IMR-90 (cell line): Measurements from ENCODE around the gene KANSL3. TPM values are rescaled to one million over a fixed set of nuclear protein-coding genes. Genes with fewer than 3 reads are reported as not detected.

Source experiments
- ATAC-seq: fragments of 200-7000 bp; cut with Tn5 transposase; 2 replicates; pipeline ENCODE4 v1.9.1; 2020; ENCODE audit warnings: low read depth, mild to moderate bottlenecking, moderate library complexity
- BruUV-seq: library from RNA; stranded (reverse); fragments of 400-500 nt; replicated peaks from 2 replicates; lab custom pipeline; 2021; lab: Mats Ljungman, UMichigan
- CTCF ChIA-PET: fragments of 300-600 bp; formaldehyde crosslinking; extraction: SDS; loops from one replicate; lab custom pipeline; 2021; ENCODE audit warnings: antibody characterized with exemption; lab: Yijun Ruan, JAX
- POLR2A ChIA-PET: fragments of 300-600 bp; sonication (Branson Sonifier 250); formaldehyde crosslinking; loops from one replicate; lab custom pipeline; 2022; ENCODE audit warnings: antibody characterized with exemption; ENCODE audit not compliant: unreplicated experiment; lab: Charles Lee
- DNase-seq: peaks from one replicate; pipeline ENCODE4 v3.0.0; 2013
- H2AFZ ChIP-seq: replicated peaks from 2 replicates; pipeline ENCODE3; 2013; ENCODE audit warnings: low read length, mild to moderate bottlenecking; ENCODE audit not compliant: poor library complexity
- H2AK5ac ChIP-seq: 2 replicates; pipeline ENCODE4 v1.6.1; 2013; ENCODE audit warnings: low read depth, low read length, inconsistent platforms
- H2AK9ac ChIP-seq: replicated peaks from 2 replicates; pipeline ENCODE3; 2013; ENCODE audit warnings: mild to moderate bottlenecking, low read depth, low read length, moderate library complexity; ENCODE audit not compliant: poor library complexity
- H2BK120ac ChIP-seq: 2 replicates; pipeline ENCODE4 v1.6.1; 2013; ENCODE audit warnings: low read depth, low read length, inconsistent platforms
- H2BK15ac ChIP-seq: 3 replicates; pipeline ENCODE4 v1.6.1; 2013; ENCODE audit warnings: low read depth, low read length, inconsistent platforms
- H2BK20ac ChIP-seq: 2 replicates; pipeline ENCODE4 v1.6.1; 2013; ENCODE audit warnings: low read depth, mild to moderate bottlenecking, inconsistent platforms, low read length, moderate library complexity
- H2BK5ac ChIP-seq: 2 replicates; pipeline ENCODE4 v1.6.1; 2013; ENCODE audit warnings: mild to moderate bottlenecking, low read depth, low read length, inconsistent platforms; ENCODE audit not compliant: poor library complexity, severe bottlenecking
- H3K14ac ChIP-seq: replicated peaks from 2 replicates; pipeline ENCODE4 v1.6.1; 2013; ENCODE audit warnings: low read depth, low read length, inconsistent platforms
- H3K18ac ChIP-seq: 2 replicates; pipeline ENCODE4 v1.6.1; 2013; ENCODE audit warnings: low read depth, low read length, control low read depth
- H3K23ac ChIP-seq: 2 replicates; pipeline ENCODE4 v1.6.1; 2013; ENCODE audit warnings: low read depth, low read length, inconsistent platforms
- H3K27ac ChIP-seq: 2 replicates; pipeline ENCODE4 v1.5.1; 2013; ENCODE audit warnings: mild to moderate bottlenecking, control low read depth, low read length; ENCODE audit not compliant: insufficient read depth
- H3K27me3 ChIP-seq: 2 replicates; pipeline ENCODE4 v1.6.1; 2013; ENCODE audit warnings: low read length; ENCODE audit not compliant: control insufficient read depth, insufficient read depth
- H3K36me3 ChIP-seq: 2 replicates; pipeline ENCODE4 v1.6.1; 2013; ENCODE audit warnings: low read length, mixed read lengths; ENCODE audit not compliant: control insufficient read depth, insufficient read depth
- H3K4ac ChIP-seq: 2 replicates; pipeline ENCODE4 v1.6.1; 2013; ENCODE audit warnings: low read depth, low read length, inconsistent platforms
- H3K4me1 ChIP-seq: 2 replicates; pipeline ENCODE4 v1.6.1; 2013; ENCODE audit warnings: low read length, mixed read lengths; ENCODE audit not compliant: control insufficient read depth, insufficient read depth
- H3K4me2 ChIP-seq: 2 replicates; pipeline ENCODE4 v1.6.1; 2013; ENCODE audit warnings: low read depth, mild to moderate bottlenecking, control low read depth, low read length, moderate library complexity
- H3K4me3 ChIP-seq: 2 replicates; pipeline ENCODE4 v1.5.1; 2013; ENCODE audit warnings: low read depth, mild to moderate bottlenecking, control low read depth, low read length, moderate library complexity; ENCODE audit not compliant: insufficient read depth
- H3K56ac ChIP-seq: 2 replicates; pipeline ENCODE4 v1.6.1; 2013; ENCODE audit warnings: low read length, inconsistent platforms; ENCODE audit not compliant: insufficient read depth; ENCODE audit errors: extremely low read depth
- H3K79me1 ChIP-seq, 2 experiments: 2 replicates each; pipeline ENCODE4 v1.6.1; 2013; ENCODE audit warnings: low read length in 2 of 2, inconsistent platforms in 1 of 2, low read depth in 1 of 2
- H3K9ac ChIP-seq: 2 replicates; pipeline ENCODE4 v1.6.1; 2013; ENCODE audit warnings: low read depth, low read length, control low read depth
- H3K9me1 ChIP-seq: 2 replicates; pipeline ENCODE4 v1.6.1; 2013; ENCODE audit warnings: low read length, inconsistent platforms; ENCODE audit not compliant: insufficient read depth
- H3K9me3 ChIP-seq: 2 replicates; pipeline ENCODE4 v1.6.1; 2013; ENCODE audit warnings: low read length; ENCODE audit not compliant: control insufficient read depth, insufficient read depth
- H4K20me1 ChIP-seq: 2 replicates; pipeline ENCODE4 v1.6.1; 2013; ENCODE audit warnings: low read length, inconsistent platforms; ENCODE audit not compliant: insufficient read depth
- H4K5ac ChIP-seq: 2 replicates; pipeline ENCODE4 v1.6.1; 2013; ENCODE audit warnings: mild to moderate bottlenecking, low read depth, low read length, control low read depth
- H4K8ac ChIP-seq, 2 experiments: 2 replicates each; pipeline ENCODE4 v1.6.1; 2013; ENCODE audit warnings: low read depth in 2 of 2, low read length in 2 of 2, control low read depth in 1 of 2, inconsistent platforms in 1 of 2
- H4K91ac ChIP-seq: 2 replicates; pipeline ENCODE4 v1.6.1; 2013; ENCODE audit warnings: low read depth, low read length, inconsistent platforms; ENCODE audit not compliant: insufficient read depth
- BHLHE40 ChIP-seq: fragments of 150-350 bp; IDR thresholded peaks from 2 replicates; pipeline ENCODE4 v1.6.1; 2016; ENCODE audit warnings: mild to moderate bottlenecking, low read depth, low read length
- CEBPB ChIP-seq: IDR thresholded peaks from 2 replicates; pipeline ENCODE4 v1.6.1; 2012; ENCODE audit warnings: low read depth, low read length, improper control_type of control experiment
- CHD1 ChIP-seq: IDR thresholded peaks from 2 replicates; pipeline ENCODE4 v1.6.1; 2012; ENCODE audit warnings: low read depth, low read length, improper control_type of control experiment
- MAFK ChIP-seq: IDR thresholded peaks from 2 replicates; pipeline ENCODE4 v1.6.1; 2012; ENCODE audit warnings: low read depth, low read length, improper control_type of control experiment
- MAZ ChIP-seq: IDR thresholded peaks from 2 replicates; pipeline ENCODE4 v1.6.1; 2012; ENCODE audit warnings: low read depth, mild to moderate bottlenecking, low read length, improper control_type of control experiment, moderate library complexity, borderline replicate concordance
- MXI1 ChIP-seq: IDR thresholded peaks from 2 replicates; pipeline ENCODE4 v1.6.1; 2012; ENCODE audit warnings: low read depth, mild to moderate bottlenecking, low read length, moderate library complexity, borderline replicate concordance
- NFE2L2 ChIP-seq: fragments of 150-350 bp; IDR thresholded peaks from 2 replicates; pipeline ENCODE4 v1.6.1; 2016; ENCODE audit warnings: low read depth, mild to moderate bottlenecking, low read length
- POLR2A ChIP-seq: IDR thresholded peaks from 2 replicates; pipeline ENCODE4 v1.6.1; 2012; ENCODE audit warnings: mild to moderate bottlenecking, low read depth, low read length
- RAD21 ChIP-seq: IDR thresholded peaks from 2 replicates; pipeline ENCODE4 v1.6.1; 2012; ENCODE audit warnings: low read length, improper control_type of control experiment
- RCOR1 ChIP-seq: IDR thresholded peaks from 2 replicates; pipeline ENCODE4 v1.6.1; 2012; ENCODE audit warnings: mild to moderate bottlenecking, low read length, improper control_type of control experiment; ENCODE audit not compliant: insufficient replicate concordance
- RFX5 ChIP-seq: IDR thresholded peaks from 2 replicates; pipeline ENCODE4 v1.8.0; 2012; ENCODE audit warnings: low read depth, mild to moderate bottlenecking, low read length, moderate library complexity
- SMC3 ChIP-seq: fragments of 150-350 bp; IDR thresholded peaks from 2 replicates; pipeline ENCODE4 v1.6.1; 2016; ENCODE audit warnings: low read depth, mild to moderate bottlenecking, antibody characterized with exemption, low read length, moderate library complexity
- WGBS, 2 experiments: methylation state at CpG; one replicate each; pipeline versions ENCODE4 v1.1.5 to v1.1.7; 2013; ENCODE audit warnings: missing lambda C conversion rate in 2 of 2; ENCODE audit not compliant: insufficient read length in 1 of 2; ENCODE audit errors: extremely low coverage in 2 of 2; 5-methylcytosine and 5-hydroxymethylcytosine counted together
- dilution Hi-C: fragments of 300-500 bp; cut with HindIII; formaldehyde crosslinking; loops from one replicate; pipeline ENCODE4 v1.14.3; 2018; ENCODE audit warnings: low sequenced_read_pairs; ENCODE audit not compliant: unreplicated experiment
- in situ Hi-C: fragments of 300-500 bp; cut with MboI; formaldehyde crosslinking; loops from 3 replicates; pipeline ENCODE4 v1.14.3; 2019; ENCODE audit warnings: low sequenced_read_pairs, inconsistent platforms, mixed read lengths
- intact Hi-C: fragments of 100-400 bp; cut with micrococcal nuclease; formaldehyde crosslinking; loops from 2 replicates; pipeline ENCODE4 v1.10.0; 2022
- polyA plus RNA-seq, 3 experiments: library from polyadenylated mRNA; depleted of rRNA; stranded (reverse); fragments of >200 nt; gene quantifications; 2 replicates each; pipeline ENCODE4 v1.2.3, GENCODE V29; 2012; ENCODE audit warnings: low replicate concordance in 1 of 3
- total RNA-seq: library from RNA; depleted of rRNA; stranded (reverse); fragments of >200 nt; gene quantifications from 2 replicates; pipeline ENCODE4 v1.2.3, GENCODE V29; 2012
- TF ChIP-seq, protein P1 (sequence below): fragments of 150-350 bp; IDR thresholded peaks from 2 replicates; pipeline ENCODE4 v1.6.1; 2017; ENCODE audit warnings: mild to moderate bottlenecking, antibody characterized with exemption, low read length, low read depth
- TF ChIP-seq, protein P2 (sequence below): conservative IDR thresholded peaks from 2 replicates; pipeline ENCODE4 v1.5.1; 2012; ENCODE audit warnings: mild to moderate bottlenecking, low read depth, low read length, improper control_type of control experiment
- TF ChIP-seq, protein P3 (sequence below): fragments of 150-350 bp; IDR thresholded peaks from 2 replicates; pipeline ENCODE4 v1.6.1; 2016; ENCODE audit warnings: low read depth, mild to moderate bottlenecking, low read length, moderate library complexity, borderline replicate concordance

The KANSL3 gene
- total and polyA plus RNA-seq, 2 of the 4 experiments (the other 2 are of a cell fraction) = 22.2 to 26.3 TPM

DNA sequence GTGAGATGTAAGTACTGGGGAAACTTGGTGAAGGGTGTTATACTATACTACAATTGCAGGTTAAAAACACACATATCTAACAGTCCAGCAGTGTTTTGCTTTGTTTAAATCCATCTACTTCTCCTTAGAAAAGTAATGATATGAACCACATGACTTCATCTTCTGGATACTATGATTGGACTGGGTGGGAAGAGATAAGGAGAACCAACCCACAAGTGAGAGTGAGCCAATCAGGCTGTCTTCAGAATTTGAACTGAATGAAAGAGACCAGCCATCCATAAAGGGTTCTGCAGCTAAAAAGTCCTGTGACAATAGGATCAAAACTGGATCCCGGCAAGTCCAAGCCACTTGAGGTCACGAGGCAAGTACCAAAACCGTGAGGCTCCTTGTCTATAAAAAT lies 46.6 kb downstream of the KANSL3 start:
- H4K5ac ChIP-seq = no peak overlapping the region
- intact Hi-C loops (no loop called here), in situ Hi-C loops (no loop called here), dilution Hi-C loops (no loop called here)
- no peaks in the 10 kb centered on the region for H4K20me1 ChIP-seq
- CTCF ChIA-PET = no interaction called here
- POLR2A ChIA-PET = no interaction called here
- H3K9me1 ChIP-seq = no peaks in the 10 kb centered on the region
- no peaks in the 10 kb centered on the region for H3K4me1 ChIP-seq
- no peak overlapping the region for H3K27ac ChIP-seq
- DNase-seq (no peak), ATAC-seq (no peak)
- no peak overlapping the region for H2BK15ac ChIP-seq
- peaks cover 12 to 19% of the 10 kb centered on the region in 2 experiments for H3K79me1 ChIP-seq
- no peak overlapping the region for H3K9ac ChIP-seq
- H2BK20ac ChIP-seq = no peak overlapping the region
- no peak overlapping the region for H2BK5ac ChIP-seq
- H4K91ac ChIP-seq = no peak overlapping the region
- no peak for TF ChIP-seq CHD1
- no peak for TF ChIP-seq POLR2A
- TF ChIP-seq MXI1 = no peak
- no peak for TF ChIP-seq RCOR1
- no peak for TF ChIP-seq NFE2L2
- TF ChIP-seq, protein P1, sequence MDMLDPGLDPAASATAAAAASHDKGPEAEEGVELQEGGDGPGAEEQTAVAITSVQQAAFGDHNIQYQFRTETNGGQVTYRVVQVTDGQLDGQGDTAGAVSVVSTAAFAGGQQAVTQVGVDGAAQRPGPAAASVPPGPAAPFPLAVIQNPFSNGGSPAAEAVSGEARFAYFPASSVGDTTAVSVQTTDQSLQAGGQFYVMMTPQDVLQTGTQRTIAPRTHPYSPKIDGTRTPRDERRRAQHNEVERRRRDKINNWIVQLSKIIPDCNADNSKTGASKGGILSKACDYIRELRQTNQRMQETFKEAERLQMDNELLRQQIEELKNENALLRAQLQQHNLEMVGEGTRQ = no peak
- TF ChIP-seq, protein P2, sequence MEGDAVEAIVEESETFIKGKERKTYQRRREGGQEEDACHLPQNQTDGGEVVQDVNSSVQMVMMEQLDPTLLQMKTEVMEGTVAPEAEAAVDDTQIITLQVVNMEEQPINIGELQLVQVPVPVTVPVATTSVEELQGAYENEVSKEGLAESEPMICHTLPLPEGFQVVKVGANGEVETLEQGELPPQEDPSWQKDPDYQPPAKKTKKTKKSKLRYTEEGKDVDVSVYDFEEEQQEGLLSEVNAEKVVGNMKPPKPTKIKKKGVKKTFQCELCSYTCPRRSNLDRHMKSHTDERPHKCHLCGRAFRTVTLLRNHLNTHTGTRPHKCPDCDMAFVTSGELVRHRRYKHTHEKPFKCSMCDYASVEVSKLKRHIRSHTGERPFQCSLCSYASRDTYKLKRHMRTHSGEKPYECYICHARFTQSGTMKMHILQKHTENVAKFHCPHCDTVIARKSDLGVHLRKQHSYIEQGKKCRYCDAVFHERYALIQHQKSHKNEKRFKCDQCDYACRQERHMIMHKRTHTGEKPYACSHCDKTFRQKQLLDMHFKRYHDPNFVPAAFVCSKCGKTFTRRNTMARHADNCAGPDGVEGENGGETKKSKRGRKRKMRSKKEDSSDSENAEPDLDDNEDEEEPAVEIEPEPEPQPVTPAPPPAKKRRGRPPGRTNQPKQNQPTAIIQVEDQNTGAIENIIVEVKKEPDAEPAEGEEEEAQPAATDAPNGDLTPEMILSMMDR = no peak
- TF ChIP-seq, protein P3, sequence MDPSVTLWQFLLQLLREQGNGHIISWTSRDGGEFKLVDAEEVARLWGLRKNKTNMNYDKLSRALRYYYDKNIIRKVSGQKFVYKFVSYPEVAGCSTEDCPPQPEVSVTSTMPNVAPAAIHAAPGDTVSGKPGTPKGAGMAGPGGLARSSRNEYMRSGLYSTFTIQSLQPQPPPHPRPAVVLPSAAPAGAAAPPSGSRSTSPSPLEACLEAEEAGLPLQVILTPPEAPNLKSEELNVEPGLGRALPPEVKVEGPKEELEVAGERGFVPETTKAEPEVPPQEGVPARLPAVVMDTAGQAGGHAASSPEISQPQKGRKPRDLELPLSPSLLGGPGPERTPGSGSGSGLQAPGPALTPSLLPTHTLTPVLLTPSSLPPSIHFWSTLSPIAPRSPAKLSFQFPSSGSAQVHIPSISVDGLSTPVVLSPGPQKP = no peak
- TF ChIP-seq RFX5 = no peak
- no peak for TF ChIP-seq CEBPB
- TF ChIP-seq RAD21 = no peak
- TF ChIP-seq MAZ = no peak
- TF ChIP-seq BHLHE40 = no peak
- TF ChIP-seq SMC3 = no peak
- no peak for TF ChIP-seq MAFK
- H3K56ac ChIP-seq = no peak overlapping the region
- H3K36me3 ChIP-seq = peaks cover 37% of the 10 kb centered on the region
- no peaks in the 10 kb centered on the region for H3K9me3 ChIP-seq
- BruUV-seq = no TSS peak
- WGBS, 2 experiments = no CpG with 5 or more reads among the region's 3 CpGs
- no peak overlapping the region for H2AK9ac ChIP-seq
- no peak overlapping the region for H3K4me2 ChIP-seq
- no peak overlapping the region for H3K4ac ChIP-seq
- no peak overlapping the region for H3K4me3 ChIP-seq
- H2AK5ac ChIP-seq = no peak overlapping the region
- no peak overlapping the region for H2AFZ ChIP-seq
- H3K18ac ChIP-seq = no peak overlapping the region
- H3K27me3 ChIP-seq = no peaks in the 10 kb centered on the region
- no peak overlapping the region for H2BK120ac ChIP-seq
- H4K8ac ChIP-seq = no peak overlapping the region
- no peak overlapping the region for H3K14ac ChIP-seq
- no peak overlapping the region for H3K23ac ChIP-seq
